H1 (cell line): Measurements from ENCODE around the gene COQ8B. TPM values are rescaled to one million over a fixed set of nuclear protein-coding genes. Genes with fewer than 3 reads are reported as not detected.

ENCODE experiments used
- CTCF ChIA-PET: fragments of 300-600 bp; sonication (Branson Sonifier 250); formaldehyde crosslinking; loops from one replicate; lab custom pipeline; 2021; ENCODE audit not compliant: partially characterized antibody; lab: Charles Lee
- POLR2A ChIA-PET: fragments of 300-600 bp; sonication (Branson Sonifier 250); formaldehyde crosslinking; loops from one replicate; lab custom pipeline; 2021; ENCODE audit warnings: inconsistent platforms; ENCODE audit not compliant: partially characterized antibody; lab: Charles Lee
- DNase-seq, 2 experiments: peaks; one replicate each; pipeline versions ENCODE4 v3.0.0 to v3.0.0-alpha.2; 2010 to 2022; ENCODE audit warnings: low spot score in 2 of 2, low read depth in 1 of 2, mixed read lengths in 1 of 2
- FAIRE-seq: peaks from 2 replicates; lab custom pipeline; 2011; peaks lifted over from hg19 to GRCh38; lab: Jason Lieb, UNC
- H2AFZ ChIP-seq: 2 replicates; pipeline ENCODE4 v1.8.1; 2012; ENCODE audit warnings: low read length, inconsistent platforms
- H2AK5ac ChIP-seq: 2 replicates; pipeline ENCODE4 v1.6.1; 2013; ENCODE audit warnings: low read depth, low read length
- H2BK120ac ChIP-seq: replicated peaks from 2 replicates; pipeline ENCODE3; 2013; ENCODE audit warnings: low read depth, low read length, inconsistent platforms
- H2BK12ac ChIP-seq: 2 replicates; pipeline ENCODE4 v1.6.1; 2013; ENCODE audit warnings: low read depth, low read length
- H2BK15ac ChIP-seq: 2 replicates; pipeline ENCODE4 v1.6.1; 2013; ENCODE audit warnings: low read length
- H2BK20ac ChIP-seq: 2 replicates; pipeline ENCODE4 v1.6.1; 2013; ENCODE audit warnings: low read length
- H2BK5ac ChIP-seq: 2 replicates; pipeline ENCODE4 v1.6.1; 2013; ENCODE audit warnings: low read depth, low read length
- H3K14ac ChIP-seq: 2 replicates; pipeline ENCODE4 v1.6.1; 2013; ENCODE audit warnings: inconsistent platforms; ENCODE audit not compliant: insufficient read length
- H3K18ac ChIP-seq: 2 replicates; pipeline ENCODE4 v1.6.1; 2013; ENCODE audit warnings: low read length; ENCODE audit errors: extremely low read depth
- H3K23ac ChIP-seq: 2 replicates; pipeline ENCODE4 v1.6.1; 2013; ENCODE audit warnings: inconsistent platforms; ENCODE audit not compliant: insufficient read length
- H3K23me2 ChIP-seq: 2 replicates; pipeline ENCODE4 v1.6.1; 2013; ENCODE audit warnings: low read depth, low read length
- H3K27ac ChIP-seq: 2 replicates; pipeline ENCODE4 v1.6.1; 2011; ENCODE audit warnings: low read depth, low read length, inconsistent platforms
- H3K27me3 ChIP-seq, 4 experiments: replicated peaks in 1 of 4; 1 replicate in 1 of 4; 2 replicates in 3 of 4; pipeline versions ENCODE4 v1.6.1 to v1.8.1; 2011 to 2013; ENCODE audit warnings: low read length in 3 of 4, mild to moderate bottlenecking in 3 of 4, inconsistent platforms in 2 of 4, mixed read lengths in 2 of 4, moderate library complexity in 1 of 4; ENCODE audit not compliant: control insufficient read depth in 3 of 4, insufficient read depth in 3 of 4; ENCODE audit errors: extremely low read depth in 1 of 4
- H3K36me3 ChIP-seq, 4 experiments: 2 replicates each; pipeline versions ENCODE4 v1.6.1 to v1.8.1; 2011 to 2013; ENCODE audit warnings: mild to moderate bottlenecking in 4 of 4, low read length in 3 of 4, moderate library complexity in 2 of 4, control low read depth in 1 of 4, inconsistent platforms in 1 of 4; ENCODE audit not compliant: insufficient read depth in 4 of 4, control insufficient read depth in 2 of 4
- H3K4ac ChIP-seq: replicated peaks from 2 replicates; pipeline ENCODE3; 2013; ENCODE audit warnings: low read length, low read depth, mixed read lengths, inconsistent platforms; ENCODE audit not compliant: insufficient read length
- H3K4me1 ChIP-seq, 4 experiments: replicated peaks in 1 of 4; 1 replicate in 1 of 4; 2 replicates in 3 of 4; pipeline versions ENCODE4 v1.6.1 to v1.8.1; 2011 to 2013; ENCODE audit warnings: low read length in 3 of 4, inconsistent platforms in 2 of 4, mixed read lengths in 1 of 4; ENCODE audit not compliant: insufficient read depth in 4 of 4, control insufficient read depth in 3 of 4
- H3K4me2 ChIP-seq, 2 experiments: 2 replicates each; pipeline versions ENCODE4 v1.6.1 to v1.8.1; 2011 to 2013; ENCODE audit warnings: low read depth in 2 of 2, low read length in 2 of 2, control low read depth in 1 of 2, inconsistent platforms in 1 of 2, mild to moderate bottlenecking in 1 of 2; ENCODE audit not compliant: insufficient read depth in 1 of 2
- H3K4me3 ChIP-seq, 4 experiments: fragments of 200-600, 300-600 bp in 1 of 4; sonication (generic), shearing (Covaris generic), sonication (Bioruptor Twin) in 1 of 4; 2 replicates each; pipeline versions ENCODE4 v1.5.1 to v1.8.1; 2011 to 2016; ENCODE audit warnings: low read length in 4 of 4, low read depth in 3 of 4, control low read depth in 2 of 4, inconsistent platforms in 2 of 4, mild to moderate bottlenecking in 2 of 4, mixed read lengths in 1 of 4, moderate library complexity in 1 of 4; ENCODE audit not compliant: insufficient read depth in 2 of 4; ENCODE audit errors: extremely low read depth in 1 of 4
- H3K56ac ChIP-seq: replicated peaks from 2 replicates; pipeline ENCODE3; 2013; ENCODE audit warnings: low read depth, mild to moderate bottlenecking, mixed read lengths, low read length, inconsistent platforms; ENCODE audit not compliant: insufficient read length
- H3K79me1 ChIP-seq: 2 replicates; pipeline ENCODE4 v1.6.1; 2013; ENCODE audit warnings: low read depth, low read length, control low read depth
- H3K79me2 ChIP-seq, 2 experiments: 2 replicates each; pipeline versions ENCODE4 v1.6.1 to v1.8.1; 2012 to 2013; ENCODE audit warnings: low read length in 2 of 2, mild to moderate bottlenecking in 2 of 2, inconsistent platforms in 1 of 2; ENCODE audit not compliant: insufficient read depth in 2 of 2, control insufficient read depth in 1 of 2
- H3K9ac ChIP-seq, 4 experiments: replicated peaks in 1 of 4; 1 replicate in 1 of 4; 2 replicates in 3 of 4; pipeline versions ENCODE4 v1.6.1 to v1.8.1; 2011 to 2013; ENCODE audit warnings: low read depth in 3 of 4, low read length in 3 of 4, control low read depth in 2 of 4, mild to moderate bottlenecking in 2 of 4, moderate library complexity in 2 of 4, inconsistent platforms in 1 of 4; ENCODE audit errors: extremely low read depth in 1 of 4
- H3K9me3 ChIP-seq, 2 experiments: 2 replicates each; pipeline versions ENCODE4 v1.6.1 to v1.8.1; 2012 to 2013; ENCODE audit warnings: mild to moderate bottlenecking in 2 of 2, moderate library complexity in 2 of 2, control low read depth in 1 of 2, inconsistent platforms in 1 of 2, low read depth in 1 of 2, low read length in 1 of 2, mixed read lengths in 1 of 2; ENCODE audit not compliant: insufficient read depth in 2 of 2
- H4K20me1 ChIP-seq, 2 experiments: replicated peaks in 1 of 2; 2 replicates each; pipeline versions ENCODE3 to v1.8.1; 2011 to 2013; ENCODE audit warnings: inconsistent platforms in 2 of 2, low read length in 2 of 2, mild to moderate bottlenecking in 1 of 2; ENCODE audit not compliant: insufficient read depth in 2 of 2, control insufficient read depth in 1 of 2
- H4K5ac ChIP-seq: 2 replicates; pipeline ENCODE4 v1.6.1; 2013; ENCODE audit warnings: low read length, low read depth, mixed read lengths, inconsistent platforms; ENCODE audit not compliant: insufficient read length
- H4K8ac ChIP-seq: 2 replicates; pipeline ENCODE4 v1.8.0; 2013; ENCODE audit warnings: mild to moderate bottlenecking, moderate library complexity, low read length, inconsistent platforms; ENCODE audit not compliant: insufficient read depth; ENCODE audit errors: extremely low read depth
- H4K91ac ChIP-seq: replicated peaks from 2 replicates; pipeline ENCODE3; 2013; ENCODE audit warnings: low read length, mixed read lengths, inconsistent platforms; ENCODE audit not compliant: insufficient read length
- CEBPB ChIP-seq: IDR thresholded peaks from 2 replicates; pipeline ENCODE4 v1.6.1; 2012; ENCODE audit warnings: low read depth, low read length
- GABPA ChIP-seq: IDR thresholded peaks from 2 replicates; pipeline ENCODE4 v1.6.1; 2011; ENCODE audit warnings: mild to moderate bottlenecking, low read length, moderate library complexity, borderline replicate concordance; ENCODE audit not compliant: insufficient read depth
- JUN ChIP-seq: IDR thresholded peaks from 2 replicates; pipeline ENCODE4 v1.6.1; 2011; ENCODE audit warnings: low read depth, mild to moderate bottlenecking, improper control_type of control experiment, low read length
- POLR2A ChIP-seq, 2 experiments: IDR thresholded peaks; 1 replicate in 1 of 2; 2 replicates in 1 of 2; pipeline ENCODE4 v1.6.1; 2011; ENCODE audit warnings: low read depth in 2 of 2, low read length in 2 of 2, mild to moderate bottlenecking in 2 of 2; ENCODE audit errors: control extremely low read depth in 1 of 2
- POU5F1 ChIP-seq: IDR thresholded peaks from 2 replicates; pipeline ENCODE4 v1.6.1; 2011; ENCODE audit warnings: low read depth, mild to moderate bottlenecking, low read length, moderate library complexity
- SAP30 ChIP-seq: fragments of 300-600 bp; sonication (generic); IDR thresholded peaks from 2 replicates; pipeline ENCODE4 v1.7.1; 2012; ENCODE audit warnings: low read length, moderate library complexity, mild to moderate bottlenecking, inconsistent platforms; ENCODE audit not compliant: insufficient read depth, insufficient replicate concordance
- SP4 ChIP-seq: IDR thresholded peaks from 2 replicates; pipeline ENCODE4 v1.6.1; 2012; ENCODE audit warnings: low read length, inconsistent platforms
- SRF ChIP-seq: IDR thresholded peaks from 2 replicates; pipeline ENCODE4 v1.6.1; 2011; ENCODE audit warnings: mild to moderate bottlenecking, low read depth, low read length, moderate library complexity
- WGBS, 2 experiments: shearing (Covaris generic) in 1 of 2; methylation state at CpG; one replicate each; pipeline versions ENCODE4 v1.1.6 to v1.1.7; 2013 to 2015; ENCODE audit warnings: low lambda C conversion rate in 2 of 2, mixed read lengths in 2 of 2, inconsistent platforms in 1 of 2, low coverage in 1 of 2, missing lambda C conversion rate in 1 of 2; ENCODE audit not compliant: insufficient replicate concordance in 2 of 2, insufficient coverage in 1 of 2, insufficient read length in 1 of 2; ENCODE audit errors: extremely low coverage in 1 of 2, missing lambda C conversion rate in 1 of 2; 5-methylcytosine and 5-hydroxymethylcytosine counted together
- polyA plus RNA-seq, 7 experiments: library from polyadenylated mRNA; depleted of rRNA in 3 of 7; stranded (reverse) in 5 of 7; unstranded in 2 of 7; fragments of >200 nt in 5 of 7; fragments of 200-250 nt in 2 of 7; gene quantifications; 1 replicate in 5 of 7; 2 replicates in 1 of 7; 4 replicates in 1 of 7; pipeline versions ENCODE4 v1.2.1 to v1.2.3, GENCODE V29; 2011 to 2013; ENCODE audit warnings: missing spikeins in 2 of 7, mixed read lengths in 2 of 7
- total RNA-seq: library from RNA; stranded (reverse); fragmentation: NEBNext Ultra II Directional; extraction: Animal tissue kit (Norgen Biotek cat#: 25700); gene quantifications from 2 replicates; pipeline ENCODE4 v1.2.1, GENCODE V29; 2021
- TF ChIP-seq, protein P1 (sequence below): IDR thresholded peaks from 2 replicates; pipeline ENCODE4 v1.6.1; 2012; ENCODE audit warnings: inconsistent platforms
- TF ChIP-seq, protein P2 (sequence below): IDR thresholded peaks from 2 replicates; pipeline ENCODE4 v1.6.1; 2012; ENCODE audit warnings: inconsistent platforms
- TF ChIP-seq, protein P3 (sequence below): IDR thresholded peaks from 2 replicates; pipeline ENCODE4 v1.6.1; 2011; ENCODE audit warnings: low read length, improper control_type of control experiment

Gene COQ8B
- total and polyA plus RNA-seq, 2 of the 8 experiments (the other 6 are each of a cell fraction or from before 2014, with no cell fraction given) = 41.7 to 46.1 TPM

- no peak overlapping the region for H3K23ac ChIP-seq
- no peaks in the 10 kb centered on the region for H3K23me2 ChIP-seq
- no peak overlapping the region for H3K27ac ChIP-seq
- 91% methylated on average over 9 of the region's 9 CpGs; no CpG with 5 or more reads in 1 of the 2 experiments for WGBS, 2 experiments
- no peak overlapping the region for H4K8ac ChIP-seq
- H2BK20ac ChIP-seq = no peak overlapping the region
- H3K56ac ChIP-seq = no peak overlapping the region
- ChIA-PET POLR2A (interaction anchor here (1.1 to 12.4 kb wide), 4 partner anchors 8 to 23 kb away, joined by 3 to 120 read pairs (median 6); partner anchors contain the start of genes ACTMAP and SNRPA), CTCF (interaction anchor here (0.6 to 2.0 kb wide), 4 partner anchors 10 to 74 kb away, joined by 3 to 6 read pairs (median 4); no protein-coding TSS in a partner anchor)
- no peak overlapping the region for H2BK15ac ChIP-seq
- no peak overlapping the region for H4K91ac ChIP-seq
- H3K4me3 ChIP-seq = no peak overlapping the region
- no peaks in the 10 kb centered on the region for H3K9me3 ChIP-seq
- no peak overlapping the region for H4K5ac ChIP-seq
- H3K36me3 ChIP-seq = peaks cover 3 to 29% (median 17%) of the 10 kb centered on the region in 4 experiments; a peak in 5 of 8 replicates
- FAIRE-seq (no peak), DNase-seq (no peak)
- TF ChIP-seq, protein P1, sequence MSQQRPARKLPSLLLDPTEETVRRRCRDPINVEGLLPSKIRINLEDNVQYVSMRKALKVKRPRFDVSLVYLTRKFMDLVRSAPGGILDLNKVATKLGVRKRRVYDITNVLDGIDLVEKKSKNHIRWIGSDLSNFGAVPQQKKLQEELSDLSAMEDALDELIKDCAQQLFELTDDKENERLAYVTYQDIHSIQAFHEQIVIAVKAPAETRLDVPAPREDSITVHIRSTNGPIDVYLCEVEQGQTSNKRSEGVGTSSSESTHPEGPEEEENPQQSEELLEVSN = no peak
- TF ChIP-seq GABPA = no peak
- TF ChIP-seq, protein P2, sequence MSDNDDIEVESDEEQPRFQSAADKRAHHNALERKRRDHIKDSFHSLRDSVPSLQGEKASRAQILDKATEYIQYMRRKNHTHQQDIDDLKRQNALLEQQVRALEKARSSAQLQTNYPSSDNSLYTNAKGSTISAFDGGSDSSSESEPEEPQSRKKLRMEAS = no peak
- no peak for TF ChIP-seq SP4
- no peak for TF ChIP-seq SRF
- TF ChIP-seq, protein P3, sequence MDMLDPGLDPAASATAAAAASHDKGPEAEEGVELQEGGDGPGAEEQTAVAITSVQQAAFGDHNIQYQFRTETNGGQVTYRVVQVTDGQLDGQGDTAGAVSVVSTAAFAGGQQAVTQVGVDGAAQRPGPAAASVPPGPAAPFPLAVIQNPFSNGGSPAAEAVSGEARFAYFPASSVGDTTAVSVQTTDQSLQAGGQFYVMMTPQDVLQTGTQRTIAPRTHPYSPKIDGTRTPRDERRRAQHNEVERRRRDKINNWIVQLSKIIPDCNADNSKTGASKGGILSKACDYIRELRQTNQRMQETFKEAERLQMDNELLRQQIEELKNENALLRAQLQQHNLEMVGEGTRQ = no peak; the same call in 1 of the 2 replicates
- TF ChIP-seq POU5F1 = no peak
- no peak for TF ChIP-seq JUN
- TF ChIP-seq SAP30 = no peak
- TF ChIP-seq CEBPB = no peak
- no peak for TF ChIP-seq POLR2A (IDR thresholded peaks at IDR 0.05; ENCODE audit: control extremely low read depth in 1 of 2, low read depth in 2 of 2, low read length in 2 of 2)
- no peak overlapping the region for H2AK5ac ChIP-seq
- H3K9ac ChIP-seq = no peak overlapping the region
- H3K4me2 ChIP-seq = no peak overlapping the region
- H3K4ac ChIP-seq = no peak overlapping the region
- H2BK5ac ChIP-seq = no peak overlapping the region
- H3K14ac ChIP-seq = no peak overlapping the region
- H2BK120ac ChIP-seq = no peak overlapping the region
- no peaks in the 10 kb centered on the region for H3K79me1 ChIP-seq
- H3K79me2 ChIP-seq = no peaks in the 10 kb centered on the region
- H3K27me3 ChIP-seq = no peaks in the 10 kb centered on the region
- peaks cover 0 to 10% of the 10 kb centered on the region in 2 experiments for H4K20me1 ChIP-seq
- no peak overlapping the region for H2AFZ ChIP-seq
- no peak overlapping the region for H2BK12ac ChIP-seq
- H3K4me1 ChIP-seq = no peaks in the 10 kb centered on the region; a peak in 2 of 7 replicates
- no peak overlapping the region for H3K18ac ChIP-seq
These were observed 20.5 kb upstream of the COQ8B start for GRCh38 chr19:40737102-40737644.
